Measurements from ENCODE around the gene CIAO2A. TPM values are rescaled to one million over a fixed set of nuclear protein-coding genes. Genes with fewer than 3 reads are reported as not detected.
A peak's percentile ranks its signal among the peaks of the same experiment; 100 is the strongest.

The CIAO2A gene
- total RNA-seq (2021) = 74.4 and 80.1 TPM in 2 replicates
- long read RNA-seq, transcript CIAO2A-201 (5 exons, 1,105 nt) = major isoform, 110 of 132 reads
- long read RNA-seq, transcript CIAO2A-202 (4 exons, 826 nt) = minor isoform, 14 of 132 reads
- long read RNA-seq, partial matches to known transcripts = 0 of 132 reads
- long read RNA-seq, other reads (novel, unspliced or antisense) = 4 of 132 reads

GRCh38 chr15:64093627-64094417, at the start of gene CIAO2A:
CIAO2A (minus strand) TSS chr15:64093838; CDS start chr15:64093768, 70 bp downstream.
- TF ChIP-seq CTCF (conservative IDR thresholded peaks at IDR 0.05) = no peak
- Mint-ChIP-seq H3K4me3 (peak within 1 kb of the TSS; percentile 99), H3K27ac (peak within 1 kb of the TSS; percentile 96 to 100 (median 99)), H3K36me3 (ENCODE audit: insufficient read depth in 1 of 3, low read depth in 3 of 3) (peaks cover 11 to 15% (median 13%) of the 10 kb centered on the region in 3 experiments), H3K27me3 (ENCODE audit: low read depth) (no peaks in the 10 kb centered on the region), H3K4me1 (peaks cover 28 to 46% of the 10 kb centered on the region in 2 experiments), H3K9me3 (no peaks in the 10 kb centered on the region)
- H4K8ac ChIP-seq (replicated peaks; ENCODE audit: insufficient read length, low read depth, low read length) = no peak within 1 kb of the TSS
- H3K9ac ChIP-seq (ENCODE audit: extremely low read depth, insufficient read length, low read length) = peak within 1 kb of the TSS; percentile 93
- WGBS (ENCODE audit: extremely low coverage, insufficient read length, low lambda C conversion rate) = no CpG with 5 or more reads among the region's 41 CpGs
- H2AK5ac ChIP-seq (ENCODE audit: insufficient read length, low read length) = no peak within 1 kb of the TSS
- peak within 1 kb of the TSS; percentile 54 for H3K18ac ChIP-seq (ENCODE audit: insufficient read length, low read depth, low read length)
- H4K91ac ChIP-seq (ENCODE audit: insufficient read length, low read depth, low read length) = no peak within 1 kb of the TSS
- H3K4ac ChIP-seq (ENCODE audit: low read depth, low read length) = no peak within 1 kb of the TSS
- H3K4me1 ChIP-seq (ENCODE audit: insufficient read depth, low read length) = no peaks in the 10 kb centered on the region
- H3T11ph ChIP-seq (ENCODE audit: low read length) = no peak within 1 kb of the TSS
- no peak within 1 kb of the TSS for H2BK20ac ChIP-seq (ENCODE audit: low read depth, low read length, poor library complexity, severe bottlenecking)
- H3K4me2 ChIP-seq (ENCODE audit: insufficient read depth, insufficient read length, low read length) = peak within 1 kb of the TSS; percentile 92
- H3K14ac ChIP-seq (ENCODE audit: insufficient read depth, low read length) = no peak within 1 kb of the TSS; the same call in 1 of the 2 replicates
- H2BK15ac ChIP-seq (ENCODE audit: low read depth, low read length) = no peak within 1 kb of the TSS
- H2BK12ac ChIP-seq (ENCODE audit: insufficient read length, low read depth, low read length) = no peak within 1 kb of the TSS
- peak; percentile 98 for DNase-seq
- H2AFZ ChIP-seq (ENCODE audit: low read length) = peak within 1 kb of the TSS; percentile 90
- H3K27me3 ChIP-seq (ENCODE audit: insufficient read depth, low read length) = no peaks in the 10 kb centered on the region
- H3K27ac ChIP-seq (ENCODE audit: insufficient read length, low read depth, low read length) = peak within 1 kb of the TSS; percentile 24
- H4K5ac ChIP-seq (ENCODE audit: insufficient read length, low read depth, low read length) = no peak within 1 kb of the TSS
- no peak within 1 kb of the TSS for H2BK120ac ChIP-seq (ENCODE audit: low read depth, low read length, poor library complexity, severe bottlenecking)
- no peak within 1 kb of the TSS for H3K56ac ChIP-seq (ENCODE audit: insufficient read length, low read depth, low read length)
- H4K20me1 ChIP-seq (ENCODE audit: control insufficient read depth, insufficient read depth, insufficient read length) = no peaks in the 10 kb centered on the region
- no peaks in the 10 kb centered on the region; the same call in 1 of the 2 replicates for H3K79me2 ChIP-seq (ENCODE audit: insufficient read depth, low read length)
- H3K79me1 ChIP-seq (ENCODE audit: insufficient read depth, low read depth, low read length, poor library complexity, severe bottlenecking) = peaks cover 5% of the 10 kb centered on the region
- no peak within 1 kb of the TSS for H3K23ac ChIP-seq (ENCODE audit: insufficient read length, low read depth, low read length)
- H2BK5ac ChIP-seq (ENCODE audit: insufficient read length, low read length) = no peak within 1 kb of the TSS
- peaks cover 12% of the 10 kb centered on the region for H3K23me2 ChIP-seq (ENCODE audit: insufficient read length, low read depth, low read length, poor library complexity, severe bottlenecking)
- H3K9me3 ChIP-seq (ENCODE audit: control insufficient read depth, low read depth, low read length) = no peaks in the 10 kb centered on the region

Data from H9 (cell line).